ENCODE measurements around the gene KRT14. TPM values are rescaled to one million over a fixed set of nuclear protein-coding genes. Genes with fewer than 3 reads are reported as not detected.
"Not testable (repeated sequence)": the region's sequence is repeated elsewhere in the genome, so short reads cannot be mapped to it uniquely, and the experiment has no call there.

The KRT14 gene
- total RNA-seq, 1 donor from 2014 or later: not detected

GRCh38 chr17:41625602-41626001, 38.9 kb upstream of the KRT14 start:
- TF ChIP-seq CTCF (conservative IDR thresholded peaks at IDR 0.05; ENCODE audit: low read depth, low read length): no peak
- no peak overlapping the region for H3K4me3 ChIP-seq (ENCODE audit: low read depth, low read length)
- no peak for DNase-seq (ENCODE audit: low read depth)

GRCh38 chr17:41624208-41625101, 37.8 kb upstream of the KRT14 start, which contains the start of gene KRT17:
Gene KRT17 (minus strand): TSS chr17:41624575. CDS start chr17:41624509, 66 bp downstream.
- H3K4me3 ChIP-seq (ENCODE audit: low read depth, low read length): no peak within 1 kb of the TSS
- no peak for DNase-seq (ENCODE audit: low read depth)
- TF ChIP-seq CTCF (conservative IDR thresholded peaks at IDR 0.05; ENCODE audit: low read depth, low read length): no peak

GRCh38 chr17:41623184-41623861, 36.6 kb upstream of the KRT14 start:
- not testable (repeated sequence) for DNase-seq (ENCODE audit: low read depth); H3K4me3 ChIP-seq (ENCODE audit: low read depth, low read length)

- not testable (repeated sequence) for DNase-seq (ENCODE audit: low read depth); H3K4me3 ChIP-seq (ENCODE audit: low read depth, low read length)
Measured at GRCh38 chr17:41622340-41623183, 35.9 kb upstream of the KRT14 start.

- no peak for TF ChIP-seq CTCF (conservative IDR thresholded peaks at IDR 0.05; ENCODE audit: low read depth, low read length)
- no peak for DNase-seq (ENCODE audit: low read depth)
- H3K4me3 ChIP-seq (ENCODE audit: low read depth, low read length): no peak overlapping the region
Measured at GRCh38 chr17:41621916-41622315, 35.2 kb upstream of the KRT14 start.

GRCh38 chr17:41621435-41621817, 34.7 kb upstream of the KRT14 start:
- not testable (repeated sequence) for H3K4me3 ChIP-seq (ENCODE audit: low read depth, low read length); DNase-seq (ENCODE audit: low read depth)

GRCh38 chr17:41620583-41621434, 34.1 kb upstream of the KRT14 start:
- DNase-seq (ENCODE audit: low read depth): no peak
- TF ChIP-seq CTCF (conservative IDR thresholded peaks at IDR 0.05; ENCODE audit: low read depth, low read length): no peak
- H3K4me3 ChIP-seq (ENCODE audit: low read depth, low read length): no peak overlapping the region

GRCh38 chr17:41619927-41620582, 33.4 kb upstream of the KRT14 start:
- not testable (repeated sequence) for DNase-seq (ENCODE audit: low read depth); H3K4me3 ChIP-seq (ENCODE audit: low read depth, low read length)

Data from epithelial cell of proximal tubule (primary cell).